Neural cell (in vitro differentiated cells): ENCODE results near the gene DNAI1.

Experiments
- EP300 ChIP-seq: fragments of 450-650 bp; conservative IDR thresholded peaks from 2 replicates; pipeline ENCODE4 v1.6.1; 2014; ENCODE audit warnings: antibody characterized with exemption, mild to moderate bottlenecking, moderate library complexity; ENCODE audit not compliant: poor library complexity, severe bottlenecking
- TF ChIP-seq, protein P1 (sequence below): IDR thresholded peaks from 2 replicates; pipeline ENCODE4 v1.6.1; 2012; ENCODE audit warnings: borderline replicate concordance
- TF ChIP-seq, protein P2 (sequence below): fragments of 450-650 bp; IDR thresholded peaks from 2 replicates; pipeline ENCODE4 v1.5.1; 2014; ENCODE audit warnings: antibody characterized with exemption, mild to moderate bottlenecking, moderate library complexity; ENCODE audit not compliant: poor library complexity, severe bottlenecking

DNA sequence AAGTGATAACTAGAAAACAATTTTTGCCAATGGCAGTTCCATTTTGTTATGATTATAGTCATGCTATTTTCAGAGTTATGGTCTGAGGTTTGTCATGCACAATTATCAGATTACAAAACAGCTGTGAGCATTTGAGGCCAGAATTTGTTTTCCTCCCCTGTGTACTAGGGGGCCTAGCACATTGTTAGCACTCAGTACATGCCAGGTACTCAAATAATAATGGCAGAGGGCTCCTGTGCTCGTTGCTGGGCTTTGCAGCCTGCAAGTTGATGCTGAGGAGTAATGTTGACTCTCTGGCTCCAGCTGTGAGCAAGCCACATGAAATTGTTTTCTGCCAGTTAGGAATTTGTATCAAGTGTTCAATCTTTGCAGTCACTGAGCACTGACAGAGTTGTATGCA lies 6.9 kb downstream of the DNAI1 start:
- TF ChIP-seq, protein P1, sequence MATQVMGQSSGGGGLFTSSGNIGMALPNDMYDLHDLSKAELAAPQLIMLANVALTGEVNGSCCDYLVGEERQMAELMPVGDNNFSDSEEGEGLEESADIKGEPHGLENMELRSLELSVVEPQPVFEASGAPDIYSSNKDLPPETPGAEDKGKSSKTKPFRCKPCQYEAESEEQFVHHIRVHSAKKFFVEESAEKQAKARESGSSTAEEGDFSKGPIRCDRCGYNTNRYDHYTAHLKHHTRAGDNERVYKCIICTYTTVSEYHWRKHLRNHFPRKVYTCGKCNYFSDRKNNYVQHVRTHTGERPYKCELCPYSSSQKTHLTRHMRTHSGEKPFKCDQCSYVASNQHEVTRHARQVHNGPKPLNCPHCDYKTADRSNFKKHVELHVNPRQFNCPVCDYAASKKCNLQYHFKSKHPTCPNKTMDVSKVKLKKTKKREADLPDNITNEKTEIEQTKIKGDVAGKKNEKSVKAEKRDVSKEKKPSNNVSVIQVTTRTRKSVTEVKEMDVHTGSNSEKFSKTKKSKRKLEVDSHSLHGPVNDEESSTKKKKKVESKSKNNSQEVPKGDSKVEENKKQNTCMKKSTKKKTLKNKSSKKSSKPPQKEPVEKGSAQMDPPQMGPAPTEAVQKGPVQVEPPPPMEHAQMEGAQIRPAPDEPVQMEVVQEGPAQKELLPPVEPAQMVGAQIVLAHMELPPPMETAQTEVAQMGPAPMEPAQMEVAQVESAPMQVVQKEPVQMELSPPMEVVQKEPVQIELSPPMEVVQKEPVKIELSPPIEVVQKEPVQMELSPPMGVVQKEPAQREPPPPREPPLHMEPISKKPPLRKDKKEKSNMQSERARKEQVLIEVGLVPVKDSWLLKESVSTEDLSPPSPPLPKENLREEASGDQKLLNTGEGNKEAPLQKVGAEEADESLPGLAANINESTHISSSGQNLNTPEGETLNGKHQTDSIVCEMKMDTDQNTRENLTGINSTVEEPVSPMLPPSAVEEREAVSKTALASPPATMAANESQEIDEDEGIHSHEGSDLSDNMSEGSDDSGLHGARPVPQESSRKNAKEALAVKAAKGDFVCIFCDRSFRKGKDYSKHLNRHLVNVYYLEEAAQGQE: no peak
- TF ChIP-seq, protein P2, sequence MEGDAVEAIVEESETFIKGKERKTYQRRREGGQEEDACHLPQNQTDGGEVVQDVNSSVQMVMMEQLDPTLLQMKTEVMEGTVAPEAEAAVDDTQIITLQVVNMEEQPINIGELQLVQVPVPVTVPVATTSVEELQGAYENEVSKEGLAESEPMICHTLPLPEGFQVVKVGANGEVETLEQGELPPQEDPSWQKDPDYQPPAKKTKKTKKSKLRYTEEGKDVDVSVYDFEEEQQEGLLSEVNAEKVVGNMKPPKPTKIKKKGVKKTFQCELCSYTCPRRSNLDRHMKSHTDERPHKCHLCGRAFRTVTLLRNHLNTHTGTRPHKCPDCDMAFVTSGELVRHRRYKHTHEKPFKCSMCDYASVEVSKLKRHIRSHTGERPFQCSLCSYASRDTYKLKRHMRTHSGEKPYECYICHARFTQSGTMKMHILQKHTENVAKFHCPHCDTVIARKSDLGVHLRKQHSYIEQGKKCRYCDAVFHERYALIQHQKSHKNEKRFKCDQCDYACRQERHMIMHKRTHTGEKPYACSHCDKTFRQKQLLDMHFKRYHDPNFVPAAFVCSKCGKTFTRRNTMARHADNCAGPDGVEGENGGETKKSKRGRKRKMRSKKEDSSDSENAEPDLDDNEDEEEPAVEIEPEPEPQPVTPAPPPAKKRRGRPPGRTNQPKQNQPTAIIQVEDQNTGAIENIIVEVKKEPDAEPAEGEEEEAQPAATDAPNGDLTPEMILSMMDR: no peak
- TF ChIP-seq EP300: no peak
